ENCODE data around the gene THBS1. TPM values are rescaled to one million over a fixed set of nuclear protein-coding genes. Genes with fewer than 3 reads are reported as not detected.

THBS1 gene
- total and polyA plus RNA-seq, 4 experiments from 2014 or later: 0.77 to 7.6 (median 2.6) TPM

DNA sequence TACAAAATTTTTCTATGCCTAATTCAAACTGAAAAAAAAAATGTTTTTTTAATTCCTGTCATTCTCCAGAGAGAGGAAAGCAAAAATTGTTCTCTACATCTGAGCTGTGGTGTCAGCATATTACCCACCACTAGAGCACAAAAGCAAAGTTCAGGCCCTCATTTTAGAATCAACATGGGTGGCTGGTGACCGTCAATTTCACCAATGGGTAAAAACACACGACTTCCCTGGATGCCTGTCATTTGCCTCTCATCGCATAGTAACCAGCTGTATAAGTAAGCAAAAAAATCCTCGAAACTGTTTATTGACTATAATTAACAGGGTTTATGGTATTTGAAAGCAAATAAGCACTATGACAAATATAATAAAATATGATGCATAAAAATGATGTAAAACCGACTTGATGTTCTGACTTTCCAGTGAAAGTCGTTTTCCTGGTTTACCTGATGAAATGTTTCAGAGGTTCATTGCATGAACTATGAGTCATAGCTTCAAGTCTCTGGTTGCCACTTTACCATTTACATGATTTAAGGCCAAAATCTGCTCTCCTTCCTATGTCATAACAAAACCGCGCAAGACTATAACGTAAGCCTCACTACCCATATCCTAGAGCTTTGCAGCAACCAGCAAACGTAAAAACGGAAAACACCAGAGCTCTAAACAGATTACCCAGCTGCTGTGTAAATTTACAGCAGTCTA is 60.5 kb downstream of the THBS1 start:
- Histone ChIP-seq H3K36me3 (ENCODE audit: insufficient read depth, low read length) (no peaks in the 10 kb centered on the region), H3K4me3 (ENCODE audit: low read length in 2 of 2) (no peak overlapping the region), H3K9me3 (ENCODE audit: control insufficient read depth in 1 of 2, low read length in 2 of 2) (no peaks in the 10 kb centered on the region), H3K27me3 (ENCODE audit: insufficient read depth, low read length) (no peaks in the 10 kb centered on the region), H3K27ac (ENCODE audit: low read depth, low read length) (peak overlapping the region; percentile 48), H3K4me1 (ENCODE audit: insufficient read depth, low read length) (peaks cover 20% of the 10 kb centered on the region)
- Mint-ChIP-seq H3K27me3 (peaks cover 2 to 3% of the 10 kb centered on the region in 2 donors), H3K4me3 (peak overlapping the region in 6 of 8 donors; percentile 2 to 65 (median 22)), H3K36me3 (no peaks in the 10 kb centered on the region), H3K27ac (peak overlapping the region; percentile 3 to 92 (median 49)), H3K9me3 (no peaks in the 10 kb centered on the region), H3K4me1 (peaks cover 4 to 24% (median 10%) of the 10 kb centered on the region in 4 donors)
- DNase-seq: peak in 4 of 5 donors; percentile 44 to 65 (median 56)
- intact Hi-C loops (cut with micrococcal nuclease): loop anchor here (2.0 kb wide), 1 partner anchor 17 kb away; no protein-coding TSS in a partner anchor
- CTCF ChIA-PET (ENCODE audit: partially characterized antibody): interaction anchor here (1.1 to 2.2 kb wide), 5 partner anchors 11 to 116 kb away, joined by 3 to 8 read pairs (median 3); no protein-coding TSS in a partner anchor
- POLR2A ChIA-PET (ENCODE audit: partially characterized antibody): interaction anchor here (1.2 to 4.0 kb wide), 3 partner anchors 11 to 24 kb away, joined by 3 to 29 read pairs (median 8); no protein-coding TSS in a partner anchor

DNA sequence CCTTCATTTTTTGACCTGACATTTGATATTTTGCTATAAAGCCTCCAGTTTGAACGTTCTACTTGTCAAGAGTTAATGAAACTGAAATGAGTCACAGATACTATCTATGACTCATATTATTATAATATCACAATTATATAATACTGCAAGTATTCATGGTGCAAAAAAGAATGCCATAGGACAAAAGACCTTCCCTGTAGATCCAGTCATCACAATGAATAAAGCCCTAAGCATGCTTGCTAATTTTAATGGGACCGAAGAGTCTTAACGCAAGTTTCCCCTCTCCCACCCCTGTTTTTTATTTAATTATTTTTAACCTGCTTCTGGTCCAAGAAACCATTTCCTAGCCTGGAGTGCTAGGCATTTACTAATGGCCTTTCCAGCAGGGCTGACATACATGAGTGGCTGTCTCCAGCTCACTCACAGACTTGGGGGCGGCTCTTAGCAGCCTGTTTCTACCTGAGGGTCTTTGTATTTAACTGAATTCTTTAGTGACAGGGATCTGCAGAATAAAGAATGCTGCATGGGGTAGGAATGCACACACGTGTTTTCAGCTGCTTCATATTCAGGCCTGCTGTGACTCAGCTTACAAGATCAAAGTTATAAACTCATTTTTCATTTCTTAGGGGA is 61.2 kb downstream of the THBS1 start:
- Histone ChIP-seq H3K36me3 (ENCODE audit: insufficient read depth, low read length) (no peaks in the 10 kb centered on the region), H3K4me1 (ENCODE audit: insufficient read depth, low read length) (peaks cover 20% of the 10 kb centered on the region), H3K9me3 (ENCODE audit: control insufficient read depth in 1 of 2, low read length in 2 of 2) (no peaks in the 10 kb centered on the region), H3K4me3 (ENCODE audit: low read length in 2 of 2) (no peak overlapping the region), H3K27ac (ENCODE audit: low read depth, low read length) (peak overlapping the region; percentile 48), H3K27me3 (ENCODE audit: insufficient read depth, low read length) (no peaks in the 10 kb centered on the region)
- H3K4me3 Mint-ChIP-seq: no peak overlapping the region
- ChIA-PET POLR2A (ENCODE audit: partially characterized antibody) (interaction anchor here (1.2 to 4.0 kb wide), 4 partner anchors 12 to 23 kb away, joined by 3 to 29 read pairs (median 6); no protein-coding TSS in a partner anchor), CTCF (ENCODE audit: partially characterized antibody) (interaction anchor here (1.2 to 2.2 kb wide), 2 partner anchors 12 to 44 kb away, joined by 4 to 8 read pairs; no protein-coding TSS in a partner anchor)
- peak overlapping the region; percentile 3 to 92 (median 67) for H3K27ac Mint-ChIP-seq
- DNase-seq: no peak
- H3K9me3 Mint-ChIP-seq: no peaks in the 10 kb centered on the region
- H3K4me1 Mint-ChIP-seq: peaks cover 5 to 21% (median 12%) of the 10 kb centered on the region in 4 donors
- H3K36me3 Mint-ChIP-seq: no peaks in the 10 kb centered on the region
- intact Hi-C loops (cut with micrococcal nuclease): no loop called here
- peaks cover 2 to 3% of the 10 kb centered on the region in 2 donors for H3K27me3 Mint-ChIP-seq

DNA sequence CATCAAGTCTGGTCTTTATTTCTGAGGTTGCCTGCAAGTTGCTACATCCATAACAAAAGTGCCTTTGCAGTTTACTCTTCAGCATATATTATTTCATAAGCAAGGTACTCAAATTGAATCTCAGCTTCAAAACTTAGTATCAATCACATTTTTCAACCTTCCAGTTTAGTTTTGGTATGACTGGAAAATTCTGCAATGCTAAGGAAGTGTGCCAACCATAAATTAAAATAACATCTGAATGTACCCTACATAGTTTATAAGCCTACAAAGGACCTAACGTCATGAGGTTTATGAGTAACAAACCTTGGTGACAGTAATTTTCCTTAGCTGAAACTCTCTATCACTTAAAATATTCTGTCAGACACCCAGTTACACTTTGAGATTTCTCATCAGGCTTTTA is 62.8 kb downstream of the THBS1 start:
- Histone ChIP-seq H3K4me3 (ENCODE audit: low read length in 2 of 2) (no peak overlapping the region), H3K27ac (ENCODE audit: low read depth, low read length) (no peak overlapping the region), H3K36me3 (ENCODE audit: insufficient read depth, low read length) (no peaks in the 10 kb centered on the region), H3K27me3 (ENCODE audit: insufficient read depth, low read length) (no peaks in the 10 kb centered on the region), H3K9me3 (ENCODE audit: control insufficient read depth in 1 of 2, low read length in 2 of 2) (no peaks in the 10 kb centered on the region), H3K4me1 (ENCODE audit: insufficient read depth, low read length) (peaks cover 20% of the 10 kb centered on the region)
- intact Hi-C loops (cut with micrococcal nuclease): no loop called here
- peak overlapping the region in 2 of 7 donors; percentile 36 to 37 for H3K27ac Mint-ChIP-seq
- H3K9me3 Mint-ChIP-seq: no peaks in the 10 kb centered on the region
- H3K36me3 Mint-ChIP-seq: no peaks in the 10 kb centered on the region
- peaks cover 5 to 20% (median 12%) of the 10 kb centered on the region in 4 donors for H3K4me1 Mint-ChIP-seq
- no peak overlapping the region for H3K4me3 Mint-ChIP-seq
- no peaks in the 10 kb centered on the region for H3K27me3 Mint-ChIP-seq
- POLR2A ChIA-PET (ENCODE audit: partially characterized antibody): interaction anchor here (0.8 to 4.0 kb wide), 2 partner anchors 9 to 19 kb away, joined by 3 to 29 read pairs; no protein-coding TSS in a partner anchor
- CTCF ChIA-PET (ENCODE audit: partially characterized antibody): interaction anchor here (1.1 kb wide), 1 partner anchor 12 kb away, joined by 4 read pairs; no protein-coding TSS in a partner anchor
- no peak for DNase-seq

DNA sequence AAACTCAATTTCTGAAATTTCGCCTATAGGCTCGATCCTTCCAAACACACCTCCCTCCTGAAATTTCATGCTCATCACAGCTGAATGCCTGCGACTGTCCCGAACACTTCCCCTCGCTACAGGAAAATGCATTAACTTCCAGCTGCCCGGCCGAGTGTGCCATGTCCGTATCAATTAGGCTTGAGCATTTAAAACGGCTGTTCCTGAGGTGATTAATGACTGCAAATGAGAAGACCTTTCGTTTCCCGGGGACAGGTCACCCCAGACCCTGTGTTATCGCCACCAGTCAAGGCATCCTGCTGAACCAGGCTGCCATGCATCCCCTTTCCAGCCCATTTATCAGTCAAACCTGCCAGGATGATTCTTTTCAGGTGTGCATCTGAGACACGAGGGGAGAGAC is 63.3 kb downstream of the THBS1 start:
- intact Hi-C loops (cut with micrococcal nuclease): no loop called here
- peaks cover 5 to 20% (median 12%) of the 10 kb centered on the region in 4 donors for H3K4me1 Mint-ChIP-seq
- POLR2A ChIA-PET (ENCODE audit: partially characterized antibody): interaction anchor here (1.0 to 4.0 kb wide), 2 partner anchors 20 to 21 kb away, joined by 3 to 29 read pairs; no protein-coding TSS in a partner anchor

DNA sequence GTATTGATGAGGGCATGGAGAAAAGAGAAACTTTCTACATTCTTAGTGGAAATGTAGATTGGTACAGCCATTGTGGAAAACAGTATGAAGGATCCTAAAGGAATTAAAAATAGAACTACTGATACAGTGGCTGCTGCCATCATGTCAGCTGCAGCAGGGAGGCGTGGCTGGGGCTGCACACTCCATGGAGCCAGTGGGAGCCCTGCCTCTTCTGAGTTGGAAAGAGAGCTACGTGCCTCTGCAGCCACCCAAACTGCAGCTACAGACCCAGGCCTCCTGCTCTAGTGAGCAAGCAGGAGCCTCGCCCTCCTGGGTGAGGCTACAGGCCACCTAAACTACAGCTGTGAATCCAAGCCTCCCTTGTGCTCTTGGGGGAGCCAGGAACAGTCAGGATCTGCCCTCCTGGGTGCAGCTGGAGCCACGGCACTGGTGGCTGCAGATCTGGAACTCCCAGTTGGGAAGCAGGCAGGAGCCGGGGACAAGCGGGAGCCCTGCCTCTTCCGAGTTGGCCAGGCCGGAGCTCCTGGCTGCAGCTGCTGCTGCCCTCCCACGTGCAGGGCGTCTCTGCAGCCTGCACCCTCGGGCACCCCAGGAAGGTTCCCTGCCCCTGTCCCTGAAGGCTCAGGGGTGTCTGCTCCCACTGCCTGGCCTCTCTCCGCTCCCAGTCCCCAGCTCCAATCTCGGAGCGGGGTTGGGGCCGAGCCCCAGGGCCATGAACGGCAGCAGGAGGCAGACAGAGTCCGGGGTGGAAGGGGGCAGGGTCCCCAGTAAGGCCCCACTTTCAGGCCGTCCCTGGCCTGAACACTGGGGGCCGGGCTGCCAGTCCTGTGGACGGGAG is 64.5 kb downstream of the THBS1 start:
- Histone ChIP-seq H3K36me3 (ENCODE audit: insufficient read depth, low read length) (no peaks in the 10 kb centered on the region), H3K27me3 (ENCODE audit: insufficient read depth, low read length) (no peaks in the 10 kb centered on the region), H3K4me3 (ENCODE audit: low read length in 2 of 2) (no peak overlapping the region), H3K4me1 (ENCODE audit: insufficient read depth, low read length) (peaks cover 20% of the 10 kb centered on the region), H3K9me3 (ENCODE audit: control insufficient read depth in 1 of 2, low read length in 2 of 2) (no peaks in the 10 kb centered on the region), H3K27ac (ENCODE audit: low read depth, low read length) (no peak overlapping the region)
- CTCF ChIA-PET (ENCODE audit: partially characterized antibody): interaction anchor here (1.3 to 1.4 kb wide), 2 partner anchors 9 to 20 kb away, joined by 3 read pairs; no protein-coding TSS in a partner anchor
- H3K4me3 Mint-ChIP-seq: no peak overlapping the region
- H3K36me3 Mint-ChIP-seq: no peaks in the 10 kb centered on the region
- POLR2A ChIA-PET (ENCODE audit: partially characterized antibody): interaction anchor here (1.0 to 1.2 kb wide), 4 partner anchors 20 to 22 kb away, joined by 3 to 5 read pairs (median 3); no protein-coding TSS in a partner anchor
- peaks cover 5 to 18% (median 12%) of the 10 kb centered on the region in 4 donors for H3K4me1 Mint-ChIP-seq
- intact Hi-C loops (cut with micrococcal nuclease): no loop called here
- no peak overlapping the region for H3K27ac Mint-ChIP-seq
- no peaks in the 10 kb centered on the region for H3K27me3 Mint-ChIP-seq
- no peaks in the 10 kb centered on the region for H3K9me3 Mint-ChIP-seq
- no peak for DNase-seq

More for the DNA sequence above, 63.3 kb downstream of the THBS1 start:
- H3K27ac Mint-ChIP-seq: peak overlapping the region in 3 of 7 donors; percentile 2 to 36 (median 10)
- H3K4me3 ChIP-seq (ENCODE audit: low read length in 2 of 2): no peak overlapping the region
- no peaks in the 10 kb centered on the region for H3K27me3 Mint-ChIP-seq
- no peaks in the 10 kb centered on the region for H3K36me3 ChIP-seq (ENCODE audit: insufficient read depth, low read length)
- no peak overlapping the region for H3K4me3 Mint-ChIP-seq
- H3K36me3 Mint-ChIP-seq: no peaks in the 10 kb centered on the region
- DNase-seq: no peak
- no peaks in the 10 kb centered on the region for H3K9me3 ChIP-seq (ENCODE audit: control insufficient read depth in 1 of 2, low read length in 2 of 2)
- H3K9me3 Mint-ChIP-seq: no peaks in the 10 kb centered on the region
- no peaks in the 10 kb centered on the region for H3K27me3 ChIP-seq (ENCODE audit: insufficient read depth, low read length)
- peaks cover 20% of the 10 kb centered on the region for H3K4me1 ChIP-seq (ENCODE audit: insufficient read depth, low read length)
- CTCF ChIA-PET (ENCODE audit: partially characterized antibody): interaction anchor here (1.1 to 1.4 kb wide), 2 partner anchors 13 to 22 kb away, joined by 3 to 4 read pairs; no protein-coding TSS in a partner anchor
- H3K27ac ChIP-seq (ENCODE audit: low read depth, low read length): no peak overlapping the region

DNA sequence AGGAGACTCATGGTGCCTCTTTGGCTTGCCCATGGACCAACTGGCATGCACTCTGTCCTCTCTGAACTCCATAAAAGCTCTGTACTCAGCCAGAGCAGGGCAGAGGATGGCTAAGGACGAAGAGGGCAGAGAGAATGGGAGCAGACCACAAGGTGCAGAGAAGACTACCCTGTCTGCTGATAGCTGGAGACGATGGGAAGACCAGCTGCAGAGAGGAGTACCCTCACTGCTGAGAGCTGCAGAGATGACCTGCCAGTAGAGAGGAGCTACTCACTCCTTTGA is 65.0 kb downstream of the THBS1 start:
- Histone ChIP-seq H3K36me3 (ENCODE audit: insufficient read depth, low read length) (no peaks in the 10 kb centered on the region), H3K4me3 (ENCODE audit: low read length in 2 of 2) (no peak overlapping the region), H3K9me3 (ENCODE audit: control insufficient read depth in 1 of 2, low read length in 2 of 2) (no peaks in the 10 kb centered on the region), H3K4me1 (ENCODE audit: insufficient read depth, low read length) (peaks cover 16% of the 10 kb centered on the region), H3K27me3 (ENCODE audit: insufficient read depth, low read length) (no peaks in the 10 kb centered on the region), H3K27ac (ENCODE audit: low read depth, low read length) (no peak overlapping the region)
- no peak for DNase-seq
- no peaks in the 10 kb centered on the region for H3K36me3 Mint-ChIP-seq
- H3K9me3 Mint-ChIP-seq: no peaks in the 10 kb centered on the region
- intact Hi-C loops (cut with micrococcal nuclease): no loop called here
- POLR2A ChIA-PET (ENCODE audit: partially characterized antibody): interaction anchor here (1.0 to 1.2 kb wide), 3 partner anchors 20 to 22 kb away, joined by 3 to 5 read pairs (median 3); no protein-coding TSS in a partner anchor
- CTCF ChIA-PET (ENCODE audit: partially characterized antibody): interaction anchor here (1.0 to 1.3 kb wide), 2 partner anchors 10 to 52 kb away, joined by 3 read pairs; no protein-coding TSS in a partner anchor
- peaks cover 5 to 13% (median 9%) of the 10 kb centered on the region in 4 donors for H3K4me1 Mint-ChIP-seq
- H3K27ac Mint-ChIP-seq: no peak overlapping the region
- no peaks in the 10 kb centered on the region for H3K27me3 Mint-ChIP-seq
- no peak overlapping the region for H3K4me3 Mint-ChIP-seq

Measured in CD4-positive, alpha-beta memory T cell (primary cell).